A549 treated with CORT108297 at 1 μM for 4 hours (cell line): ENCODE measurements around the gene STK36. TPM values are rescaled to one million over a fixed set of nuclear protein-coding genes. Genes with fewer than 3 reads are reported as not detected.

Experiments
- total RNA-seq: library from RNA; stranded (reverse); fragments of 200-300 nt; extraction: Qiagen RNA extraction; gene quantifications from 5 replicates; pipeline ENCODE4 v1.2.3, GENCODE V29; 2022

STK36 gene, protein sequence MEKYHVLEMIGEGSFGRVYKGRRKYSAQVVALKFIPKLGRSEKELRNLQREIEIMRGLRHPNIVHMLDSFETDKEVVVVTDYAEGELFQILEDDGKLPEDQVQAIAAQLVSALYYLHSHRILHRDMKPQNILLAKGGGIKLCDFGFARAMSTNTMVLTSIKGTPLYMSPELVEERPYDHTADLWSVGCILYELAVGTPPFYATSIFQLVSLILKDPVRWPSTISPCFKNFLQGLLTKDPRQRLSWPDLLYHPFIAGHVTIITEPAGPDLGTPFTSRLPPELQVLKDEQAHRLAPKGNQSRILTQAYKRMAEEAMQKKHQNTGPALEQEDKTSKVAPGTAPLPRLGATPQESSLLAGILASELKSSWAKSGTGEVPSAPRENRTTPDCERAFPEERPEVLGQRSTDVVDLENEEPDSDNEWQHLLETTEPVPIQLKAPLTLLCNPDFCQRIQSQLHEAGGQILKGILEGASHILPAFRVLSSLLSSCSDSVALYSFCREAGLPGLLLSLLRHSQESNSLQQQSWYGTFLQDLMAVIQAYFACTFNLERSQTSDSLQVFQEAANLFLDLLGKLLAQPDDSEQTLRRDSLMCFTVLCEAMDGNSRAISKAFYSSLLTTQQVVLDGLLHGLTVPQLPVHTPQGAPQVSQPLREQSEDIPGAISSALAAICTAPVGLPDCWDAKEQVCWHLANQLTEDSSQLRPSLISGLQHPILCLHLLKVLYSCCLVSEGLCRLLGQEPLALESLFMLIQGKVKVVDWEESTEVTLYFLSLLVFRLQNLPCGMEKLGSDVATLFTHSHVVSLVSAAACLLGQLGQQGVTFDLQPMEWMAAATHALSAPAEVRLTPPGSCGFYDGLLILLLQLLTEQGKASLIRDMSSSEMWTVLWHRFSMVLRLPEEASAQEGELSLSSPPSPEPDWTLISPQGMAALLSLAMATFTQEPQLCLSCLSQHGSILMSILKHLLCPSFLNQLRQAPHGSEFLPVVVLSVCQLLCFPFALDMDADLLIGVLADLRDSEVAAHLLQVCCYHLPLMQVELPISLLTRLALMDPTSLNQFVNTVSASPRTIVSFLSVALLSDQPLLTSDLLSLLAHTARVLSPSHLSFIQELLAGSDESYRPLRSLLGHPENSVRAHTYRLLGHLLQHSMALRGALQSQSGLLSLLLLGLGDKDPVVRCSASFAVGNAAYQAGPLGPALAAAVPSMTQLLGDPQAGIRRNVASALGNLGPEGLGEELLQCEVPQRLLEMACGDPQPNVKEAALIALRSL (N-terminal part only)
- total RNA-seq: 9.6 to 14.8 TPM (median 13.9 TPM) in 5 replicates

DNA sequence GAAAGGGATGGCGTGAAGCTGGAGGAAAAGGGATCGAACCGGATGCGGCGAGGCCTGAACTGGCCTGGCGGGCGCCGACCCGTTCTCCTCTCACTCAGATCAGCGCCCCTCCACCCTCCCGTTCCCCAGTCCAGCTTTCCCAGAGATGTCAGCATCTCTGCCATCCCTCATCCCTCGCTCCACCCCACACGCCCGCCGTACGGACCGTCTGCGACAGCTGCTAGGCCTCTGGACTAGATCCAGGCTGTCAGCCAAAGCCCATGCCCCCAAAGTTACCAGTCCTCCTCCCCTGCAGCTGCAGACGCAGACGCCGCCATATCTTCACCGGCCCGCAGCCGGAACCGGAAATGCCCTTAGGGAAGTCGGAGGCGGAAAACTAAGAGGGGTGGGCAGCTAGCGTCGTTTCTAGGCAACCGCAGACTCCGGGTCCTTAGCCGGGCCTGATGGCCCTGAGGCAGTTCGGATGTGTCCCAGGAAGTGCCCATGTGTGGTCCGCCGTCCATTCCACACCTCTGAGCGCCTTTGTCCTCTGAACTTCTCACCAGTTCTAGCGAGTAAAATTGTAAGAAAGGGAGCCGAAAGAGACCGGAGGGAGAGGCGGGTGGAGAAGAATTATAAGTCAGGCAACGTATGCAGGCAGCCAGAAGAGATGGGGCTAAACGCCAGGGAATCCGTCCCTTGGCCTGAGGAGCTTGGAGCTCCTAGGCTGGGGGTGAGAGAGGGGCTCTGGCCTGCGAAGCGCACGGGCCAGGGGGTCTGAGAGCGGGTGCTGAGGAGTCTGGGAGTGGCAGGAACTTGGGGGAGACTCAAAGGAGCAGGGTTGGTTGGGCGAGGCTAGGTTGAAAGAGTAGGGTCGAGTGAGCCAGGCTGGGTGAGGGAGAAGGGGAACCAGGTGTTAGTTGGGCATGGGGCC, at the start of gene STK36, which contains the start of gene RNF25:
Gene STK36, plus strand, starts transcription at position 433 of the 913 bp plus-strand sequence. CDS start 744 bp downstream, outside the sequence.
Gene RNF25, minus strand, starts transcription at position 349 of the 913 bp plus-strand sequence. Its CDS starts 32 bp downstream, at position 317.

GRCh38 chr2:218659258-218659987, 12.5 kb upstream of the STK36 start, which contains the start of the genes BCS1L and ZNF142:
Gene BCS1L, plus strand, starts transcription at chr2:218659683. Its CDS starts 1,305 bp downstream, at chr2:218660988.
Gene ZNF142, minus strand, starts transcription at chr2:218659623. Its CDS starts 3,194 bp downstream, at chr2:218656429.

GRCh38 chr2:218710687-218711549, 39.0 kb downstream of the STK36 start, which contains the start of gene TTLL4:
Gene TTLL4, plus strand, starts transcription at chr2:218710835. Its CDS starts 26,842 bp downstream, at chr2:218737677.

Other genes with a start within 250 kb of the STK36 start
- gene USP37, start 103.7 kb upstream of the STK36 start, total RNA-seq: 4.3 to 5.9 TPM (median 4.8 TPM) in 5 replicates
- gene CNOT9, start 103.2 kb upstream of the STK36 start, total RNA-seq: 44.4 to 50.5 TPM (median 45.4 TPM) in 5 replicates
- 0.33 to 0.59 TPM (median 0.40 TPM) in 5 replicates for gene PLCD4, start 64.2 kb upstream of the STK36 start, total RNA-seq
- gene ZNF142, start 12.5 kb upstream of the STK36 start, total RNA-seq: 13.3 to 19.9 TPM (median 16.8 TPM) in 5 replicates
- 42.9 to 50.7 TPM (median 48.9 TPM) in 5 replicates for gene BCS1L, start 12.4 kb upstream of the STK36 start, total RNA-seq
- 42.2 to 48.9 TPM (median 44.7 TPM) in 5 replicates for gene RNF25, start 84 bp upstream of the STK36 start, total RNA-seq
- 22.8 to 29.3 TPM (median 26.1 TPM) in 5 replicates for gene TTLL4, start 38.7 kb downstream of the STK36 start, total RNA-seq
- 0.12 to 0.18 TPM (median 0.15 TPM) in 5 replicates for gene CYP27A1, start 110.1 kb downstream of the STK36 start, total RNA-seq
- gene PRKAG3, start 159.7 kb downstream of the STK36 start, total RNA-seq: not detected in 5 replicates
- 0.05 to 0.28 TPM (median 0.17 TPM) in 4 of 5 replicates, not detected in the other for gene WNT6, start 187.7 kb downstream of the STK36 start, total RNA-seq
- 0.05 to 0.18 TPM (median 0.07 TPM) in 5 replicates for gene WNT10A, start 208.8 kb downstream of the STK36 start, total RNA-seq